ENCODE measurements around the gene SFSWAP.

DNA sequence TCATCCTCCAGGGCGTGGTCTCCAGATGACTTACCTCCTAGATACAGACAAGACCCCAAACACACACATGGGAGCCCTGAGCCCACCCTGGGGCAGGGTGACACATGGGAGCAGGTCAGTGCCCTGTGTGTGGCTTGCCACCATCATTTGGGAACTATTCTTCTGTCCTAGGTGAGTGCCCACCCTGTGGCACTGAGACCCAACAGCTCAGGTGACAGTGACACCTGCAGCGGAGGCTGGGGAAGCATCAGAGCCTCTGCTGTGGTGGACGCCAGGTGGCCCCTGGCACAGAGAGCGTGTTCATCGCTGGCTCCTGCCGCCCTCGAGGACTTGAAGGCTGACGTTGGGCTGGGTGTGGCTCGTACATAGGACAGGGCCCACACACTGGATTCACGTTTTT, 23.0 kb downstream of the SFSWAP start:
- no peak for TF ChIP-seq REST (IDR thresholded peaks at IDR 0.05; ENCODE audit: low read depth)
- TF ChIP-seq, protein P1, sequence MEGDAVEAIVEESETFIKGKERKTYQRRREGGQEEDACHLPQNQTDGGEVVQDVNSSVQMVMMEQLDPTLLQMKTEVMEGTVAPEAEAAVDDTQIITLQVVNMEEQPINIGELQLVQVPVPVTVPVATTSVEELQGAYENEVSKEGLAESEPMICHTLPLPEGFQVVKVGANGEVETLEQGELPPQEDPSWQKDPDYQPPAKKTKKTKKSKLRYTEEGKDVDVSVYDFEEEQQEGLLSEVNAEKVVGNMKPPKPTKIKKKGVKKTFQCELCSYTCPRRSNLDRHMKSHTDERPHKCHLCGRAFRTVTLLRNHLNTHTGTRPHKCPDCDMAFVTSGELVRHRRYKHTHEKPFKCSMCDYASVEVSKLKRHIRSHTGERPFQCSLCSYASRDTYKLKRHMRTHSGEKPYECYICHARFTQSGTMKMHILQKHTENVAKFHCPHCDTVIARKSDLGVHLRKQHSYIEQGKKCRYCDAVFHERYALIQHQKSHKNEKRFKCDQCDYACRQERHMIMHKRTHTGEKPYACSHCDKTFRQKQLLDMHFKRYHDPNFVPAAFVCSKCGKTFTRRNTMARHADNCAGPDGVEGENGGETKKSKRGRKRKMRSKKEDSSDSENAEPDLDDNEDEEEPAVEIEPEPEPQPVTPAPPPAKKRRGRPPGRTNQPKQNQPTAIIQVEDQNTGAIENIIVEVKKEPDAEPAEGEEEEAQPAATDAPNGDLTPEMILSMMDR (IDR thresholded peaks at IDR 0.05 in 2 of 3, conservative IDR thresholded peaks at IDR 0.05 in 1 of 3; ENCODE audit: borderline replicate concordance in 1 of 3, insufficient read depth in 1 of 3, low read depth in 2 of 3, low read length in 2 of 3), result no peak
- no peak for TF ChIP-seq POLR2AphosphoS5 (IDR thresholded peaks at IDR 0.05; ENCODE audit: low read depth, low read length)
- no peak for TF ChIP-seq POLR2A (IDR thresholded peaks at IDR 0.05; ENCODE audit: borderline replicate concordance, extremely low read depth, insufficient read depth, insufficient read length)
